Endothelial cell of umbilical vein (primary cell): ENCODE measurements around the gene SDSL.

Experiments used
- CTCF ChIP-seq, 2 donors: IDR thresholded peaks; 1 replicate in 1 of 2; 2 replicates in 1 of 2; pipeline ENCODE4 v1.5.1; 2011; ENCODE audit warnings: low read length in 2 of 2, mild to moderate bottlenecking in 2 of 2, moderate library complexity in 2 of 2, control low read depth in 1 of 2, inconsistent platforms in 1 of 2, low read depth in 1 of 2; ENCODE audit not compliant: insufficient read depth in 1 of 2; ENCODE audit errors: extremely low read depth in 1 of 2
- EZH2 ChIP-seq: IDR thresholded peaks from 2 replicates; pipeline ENCODE4 v1.6.1; 2012; ENCODE audit warnings: borderline replicate concordance, low read depth, mild to moderate bottlenecking, moderate library complexity, low read length, inconsistent platforms; ENCODE audit not compliant: severe bottlenecking
- GATA2 ChIP-seq: IDR thresholded peaks from 2 replicates; pipeline ENCODE4 v1.7.0; 2011; ENCODE audit warnings: low read depth, mild to moderate bottlenecking, moderate library complexity, mixed read lengths, low read length; ENCODE audit not compliant: insufficient read length, insufficient read depth
- MYC ChIP-seq: IDR thresholded peaks from one replicate; pipeline ENCODE4 v1.6.1; 2011; ENCODE audit warnings: mild to moderate bottlenecking, low read depth, low read length
- POLR2A ChIP-seq: IDR thresholded peaks from 2 replicates; pipeline ENCODE4 v1.6.1; 2012; ENCODE audit warnings: low read depth, mild to moderate bottlenecking, control low read depth, low read length

- no peak for TF ChIP-seq CTCF (IDR thresholded peaks at IDR 0.05; ENCODE audit: extremely low read depth in 1 of 2, insufficient read depth in 1 of 2, low read depth in 1 of 2, low read length in 2 of 2)
- no peak for TF ChIP-seq MYC
- TF ChIP-seq GATA2, result no peak
- no peak for TF ChIP-seq EZH2
- no peak for TF ChIP-seq POLR2A
Observed at GRCh38 chr12:113413488-113413939, 8.7 kb upstream of the SDSL start.
